IMR-90 (cell line): ENCODE measurements around the gene COL23A1. TPM values are rescaled to one million over a fixed set of nuclear protein-coding genes. Genes with fewer than 3 reads are reported as not detected.

Experiments used
- ATAC-seq: fragments of 200-7000 bp; cut with Tn5 transposase; 2 replicates; pipeline ENCODE4 v1.9.1; 2020; ENCODE audit warnings: low read depth, mild to moderate bottlenecking, moderate library complexity
- BruUV-seq: library from RNA; stranded (reverse); fragments of 400-500 nt; replicated peaks from 2 replicates; lab custom pipeline; 2021; lab: Mats Ljungman, UMichigan
- CTCF ChIA-PET: fragments of 300-600 bp; formaldehyde crosslinking; extraction: SDS; loops from one replicate; lab custom pipeline; 2021; ENCODE audit warnings: antibody characterized with exemption; lab: Yijun Ruan, JAX
- POLR2A ChIA-PET: fragments of 300-600 bp; sonication (Branson Sonifier 250); formaldehyde crosslinking; loops from one replicate; lab custom pipeline; 2022; ENCODE audit warnings: antibody characterized with exemption; ENCODE audit not compliant: unreplicated experiment; lab: Charles Lee
- DNase-seq: peaks from one replicate; pipeline ENCODE4 v3.0.0; 2013
- H2AFZ ChIP-seq: replicated peaks from 2 replicates; pipeline ENCODE3; 2013; ENCODE audit warnings: low read length, mild to moderate bottlenecking; ENCODE audit not compliant: poor library complexity
- H2AK5ac ChIP-seq: 2 replicates; pipeline ENCODE4 v1.6.1; 2013; ENCODE audit warnings: low read depth, low read length, inconsistent platforms
- H2AK9ac ChIP-seq: replicated peaks from 2 replicates; pipeline ENCODE3; 2013; ENCODE audit warnings: mild to moderate bottlenecking, low read depth, low read length, moderate library complexity; ENCODE audit not compliant: poor library complexity
- H2BK120ac ChIP-seq: 2 replicates; pipeline ENCODE4 v1.6.1; 2013; ENCODE audit warnings: low read depth, low read length, inconsistent platforms
- H2BK15ac ChIP-seq: 3 replicates; pipeline ENCODE4 v1.6.1; 2013; ENCODE audit warnings: low read depth, low read length, inconsistent platforms
- H2BK20ac ChIP-seq: 2 replicates; pipeline ENCODE4 v1.6.1; 2013; ENCODE audit warnings: low read depth, mild to moderate bottlenecking, inconsistent platforms, low read length, moderate library complexity
- H2BK5ac ChIP-seq: 2 replicates; pipeline ENCODE4 v1.6.1; 2013; ENCODE audit warnings: mild to moderate bottlenecking, low read depth, low read length, inconsistent platforms; ENCODE audit not compliant: poor library complexity, severe bottlenecking
- H3K14ac ChIP-seq: replicated peaks from 2 replicates; pipeline ENCODE4 v1.6.1; 2013; ENCODE audit warnings: low read depth, low read length, inconsistent platforms
- H3K18ac ChIP-seq: 2 replicates; pipeline ENCODE4 v1.6.1; 2013; ENCODE audit warnings: low read depth, low read length, control low read depth
- H3K23ac ChIP-seq: 2 replicates; pipeline ENCODE4 v1.6.1; 2013; ENCODE audit warnings: low read depth, low read length, inconsistent platforms
- H3K27ac ChIP-seq: 2 replicates; pipeline ENCODE4 v1.5.1; 2013; ENCODE audit warnings: mild to moderate bottlenecking, control low read depth, low read length; ENCODE audit not compliant: insufficient read depth
- H3K27me3 ChIP-seq: 2 replicates; pipeline ENCODE4 v1.6.1; 2013; ENCODE audit warnings: low read length; ENCODE audit not compliant: control insufficient read depth, insufficient read depth
- H3K36me3 ChIP-seq: 2 replicates; pipeline ENCODE4 v1.6.1; 2013; ENCODE audit warnings: low read length, mixed read lengths; ENCODE audit not compliant: control insufficient read depth, insufficient read depth
- H3K4ac ChIP-seq: 2 replicates; pipeline ENCODE4 v1.6.1; 2013; ENCODE audit warnings: low read depth, low read length, inconsistent platforms
- H3K4me1 ChIP-seq: 2 replicates; pipeline ENCODE4 v1.6.1; 2013; ENCODE audit warnings: low read length, mixed read lengths; ENCODE audit not compliant: control insufficient read depth, insufficient read depth
- H3K4me2 ChIP-seq: 2 replicates; pipeline ENCODE4 v1.6.1; 2013; ENCODE audit warnings: low read depth, mild to moderate bottlenecking, control low read depth, low read length, moderate library complexity
- H3K4me3 ChIP-seq: 2 replicates; pipeline ENCODE4 v1.5.1; 2013; ENCODE audit warnings: low read depth, mild to moderate bottlenecking, control low read depth, low read length, moderate library complexity; ENCODE audit not compliant: insufficient read depth
- H3K56ac ChIP-seq: 2 replicates; pipeline ENCODE4 v1.6.1; 2013; ENCODE audit warnings: low read length, inconsistent platforms; ENCODE audit not compliant: insufficient read depth; ENCODE audit errors: extremely low read depth
- H3K79me1 ChIP-seq, 2 experiments: 2 replicates each; pipeline ENCODE4 v1.6.1; 2013; ENCODE audit warnings: low read length in 2 of 2, inconsistent platforms in 1 of 2, low read depth in 1 of 2
- H3K9ac ChIP-seq: 2 replicates; pipeline ENCODE4 v1.6.1; 2013; ENCODE audit warnings: low read depth, low read length, control low read depth
- H3K9me1 ChIP-seq: 2 replicates; pipeline ENCODE4 v1.6.1; 2013; ENCODE audit warnings: low read length, inconsistent platforms; ENCODE audit not compliant: insufficient read depth
- H3K9me3 ChIP-seq: 2 replicates; pipeline ENCODE4 v1.6.1; 2013; ENCODE audit warnings: low read length; ENCODE audit not compliant: control insufficient read depth, insufficient read depth
- H4K20me1 ChIP-seq: 2 replicates; pipeline ENCODE4 v1.6.1; 2013; ENCODE audit warnings: low read length, inconsistent platforms; ENCODE audit not compliant: insufficient read depth
- H4K5ac ChIP-seq: 2 replicates; pipeline ENCODE4 v1.6.1; 2013; ENCODE audit warnings: mild to moderate bottlenecking, low read depth, low read length, control low read depth
- H4K8ac ChIP-seq, 2 experiments: 2 replicates each; pipeline ENCODE4 v1.6.1; 2013; ENCODE audit warnings: low read depth in 2 of 2, low read length in 2 of 2, control low read depth in 1 of 2, inconsistent platforms in 1 of 2
- H4K91ac ChIP-seq: 2 replicates; pipeline ENCODE4 v1.6.1; 2013; ENCODE audit warnings: low read depth, low read length, inconsistent platforms; ENCODE audit not compliant: insufficient read depth
- BHLHE40 ChIP-seq: fragments of 150-350 bp; IDR thresholded peaks from 2 replicates; pipeline ENCODE4 v1.6.1; 2016; ENCODE audit warnings: mild to moderate bottlenecking, low read depth, low read length
- FOS ChIP-seq: fragments of 150-350 bp; IDR thresholded peaks from 2 replicates; pipeline ENCODE4 v1.6.1; 2016; ENCODE audit warnings: low read depth, low read length
- MAFK ChIP-seq: IDR thresholded peaks from 2 replicates; pipeline ENCODE4 v1.6.1; 2012; ENCODE audit warnings: low read depth, low read length, improper control_type of control experiment
- MAZ ChIP-seq: IDR thresholded peaks from 2 replicates; pipeline ENCODE4 v1.6.1; 2012; ENCODE audit warnings: low read depth, mild to moderate bottlenecking, low read length, improper control_type of control experiment, moderate library complexity, borderline replicate concordance
- NFE2L2 ChIP-seq: fragments of 150-350 bp; IDR thresholded peaks from 2 replicates; pipeline ENCODE4 v1.6.1; 2016; ENCODE audit warnings: low read depth, mild to moderate bottlenecking, low read length
- RAD21 ChIP-seq: IDR thresholded peaks from 2 replicates; pipeline ENCODE4 v1.6.1; 2012; ENCODE audit warnings: low read length, improper control_type of control experiment
- RFX5 ChIP-seq: IDR thresholded peaks from 2 replicates; pipeline ENCODE4 v1.8.0; 2012; ENCODE audit warnings: low read depth, mild to moderate bottlenecking, low read length, moderate library complexity
- SMC3 ChIP-seq: fragments of 150-350 bp; IDR thresholded peaks from 2 replicates; pipeline ENCODE4 v1.6.1; 2016; ENCODE audit warnings: low read depth, mild to moderate bottlenecking, antibody characterized with exemption, low read length, moderate library complexity
- WGBS, 2 experiments: methylation state at CpG; one replicate each; pipeline versions ENCODE4 v1.1.5 to v1.1.7; 2013; ENCODE audit warnings: missing lambda C conversion rate in 2 of 2; ENCODE audit not compliant: insufficient read length in 1 of 2; ENCODE audit errors: extremely low coverage in 2 of 2; 5-methylcytosine and 5-hydroxymethylcytosine counted together
- dilution Hi-C: fragments of 300-500 bp; cut with HindIII; formaldehyde crosslinking; loops from one replicate; pipeline ENCODE4 v1.14.3; 2018; ENCODE audit warnings: low sequenced_read_pairs; ENCODE audit not compliant: unreplicated experiment
- in situ Hi-C: fragments of 300-500 bp; cut with MboI; formaldehyde crosslinking; loops from 3 replicates; pipeline ENCODE4 v1.14.3; 2019; ENCODE audit warnings: low sequenced_read_pairs, inconsistent platforms, mixed read lengths
- intact Hi-C: fragments of 100-400 bp; cut with micrococcal nuclease; formaldehyde crosslinking; loops from 2 replicates; pipeline ENCODE4 v1.10.0; 2022
- polyA plus RNA-seq, 3 experiments: library from polyadenylated mRNA; depleted of rRNA; stranded (reverse); fragments of >200 nt; gene quantifications; 2 replicates each; pipeline ENCODE4 v1.2.3, GENCODE V29; 2012; ENCODE audit warnings: low replicate concordance in 1 of 3
- total RNA-seq: library from RNA; depleted of rRNA; stranded (reverse); fragments of >200 nt; gene quantifications from 2 replicates; pipeline ENCODE4 v1.2.3, GENCODE V29; 2012
- TF ChIP-seq, protein P1 (sequence below): fragments of 150-350 bp; IDR thresholded peaks from 2 replicates; pipeline ENCODE4 v1.6.1; 2016; ENCODE audit warnings: low read depth, mild to moderate bottlenecking, low read length, moderate library complexity, borderline replicate concordance

COL23A1 gene
- total and polyA plus RNA-seq, 2 of the 4 experiments (the other 2 are of a cell fraction) = not detected

DNA sequence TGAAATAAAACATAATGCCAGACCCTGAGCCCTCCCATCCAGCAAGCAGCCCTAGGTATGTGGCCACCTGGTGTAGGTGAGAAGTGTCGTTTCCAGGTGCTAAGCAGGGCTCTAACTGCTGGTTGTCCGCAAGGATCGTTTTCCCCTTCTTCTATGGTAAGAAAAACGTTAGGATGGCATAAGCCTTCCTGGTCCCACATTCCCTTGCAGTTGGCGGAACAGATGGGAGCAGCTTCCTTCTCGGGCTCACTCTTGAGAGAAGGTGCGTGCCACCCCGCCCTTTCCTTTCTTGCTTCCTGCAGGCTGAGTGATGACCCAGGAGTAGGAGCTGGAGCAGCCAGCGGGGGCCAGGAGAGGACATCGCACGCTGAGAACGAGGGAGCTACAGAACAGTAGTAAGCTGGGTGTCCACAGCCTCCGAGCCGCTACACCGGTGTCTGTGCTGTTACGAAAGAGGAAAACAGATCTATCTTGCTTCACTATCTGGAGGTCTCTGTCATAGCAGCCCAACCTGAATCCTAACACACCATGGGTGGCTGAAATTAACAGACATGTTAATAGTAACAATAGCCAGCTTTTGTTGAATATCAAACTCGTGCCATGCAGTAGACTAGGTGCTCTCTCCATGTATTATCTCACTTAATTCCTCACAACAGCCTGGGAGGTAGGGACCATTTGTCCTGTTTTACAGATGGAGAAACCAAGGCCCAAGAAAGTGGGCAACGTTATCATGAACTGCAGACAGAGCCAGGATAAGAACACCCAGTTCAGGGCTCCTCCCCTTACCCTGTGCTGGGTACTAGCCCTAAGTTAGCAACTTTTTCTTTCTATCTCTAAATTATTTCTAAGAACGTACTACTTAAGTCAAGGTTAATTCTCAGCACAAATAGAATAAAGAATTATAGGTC lies 139.8 kb downstream of the COL23A1 start:
- no TSS peak for BruUV-seq
- Histone ChIP-seq H4K91ac (no peak overlapping the region), H2AK5ac (no peak overlapping the region), H3K36me3 (no peaks in the 10 kb centered on the region), H2BK120ac (no peak overlapping the region), H3K18ac (no peak overlapping the region), H2BK5ac (no peak overlapping the region), H3K14ac (no peak overlapping the region), H3K4me1 (no peaks in the 10 kb centered on the region), H2BK20ac (no peak overlapping the region), H4K20me1 (no peaks in the 10 kb centered on the region), H3K56ac (no peak overlapping the region), H3K4ac (no peak overlapping the region), H3K27ac (no peak overlapping the region), H2AK9ac (no peak overlapping the region), H2BK15ac (no peak overlapping the region), H3K23ac (no peak overlapping the region), H4K8ac (no peak overlapping the region), H3K9me1 (no peaks in the 10 kb centered on the region), H3K4me3 (no peak overlapping the region), H3K9ac (no peak overlapping the region), H2AFZ (no peak overlapping the region), H3K79me1 (no peaks in the 10 kb centered on the region), H3K9me3 (peaks cover 13% of the 10 kb centered on the region), H3K4me2 (no peak overlapping the region), H4K5ac (no peak overlapping the region), H3K27me3 (no peaks in the 10 kb centered on the region)
- POLR2A ChIA-PET = no interaction called here
- no peak for DNase-seq
- 60% methylated on average over 3 of the region's 19 CpGs; no CpG with 5 or more reads in 1 of the 2 experiments for WGBS, 2 experiments
- CTCF ChIA-PET = no interaction called here
- intact Hi-C loops (no loop called here), dilution Hi-C loops (no loop called here), in situ Hi-C loops (no loop called here)
- TF ChIP-seq NFE2L2 = no peak
- no peak for TF ChIP-seq RAD21
- no peak for TF ChIP-seq MAZ
- TF ChIP-seq FOS = no peak
- no peak for TF ChIP-seq BHLHE40
- no peak for TF ChIP-seq RFX5
- TF ChIP-seq, protein P1, sequence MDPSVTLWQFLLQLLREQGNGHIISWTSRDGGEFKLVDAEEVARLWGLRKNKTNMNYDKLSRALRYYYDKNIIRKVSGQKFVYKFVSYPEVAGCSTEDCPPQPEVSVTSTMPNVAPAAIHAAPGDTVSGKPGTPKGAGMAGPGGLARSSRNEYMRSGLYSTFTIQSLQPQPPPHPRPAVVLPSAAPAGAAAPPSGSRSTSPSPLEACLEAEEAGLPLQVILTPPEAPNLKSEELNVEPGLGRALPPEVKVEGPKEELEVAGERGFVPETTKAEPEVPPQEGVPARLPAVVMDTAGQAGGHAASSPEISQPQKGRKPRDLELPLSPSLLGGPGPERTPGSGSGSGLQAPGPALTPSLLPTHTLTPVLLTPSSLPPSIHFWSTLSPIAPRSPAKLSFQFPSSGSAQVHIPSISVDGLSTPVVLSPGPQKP = no peak
- no peak for TF ChIP-seq SMC3
- no peak for TF ChIP-seq MAFK
- no peak for ATAC-seq
